Activated T-helper 17 cell treated with anti-CD3 and anti-CD28 coated beads, Interleukin-2, amount 50 U/mL, for 72 hours (primary cell): Measurements from ENCODE around the gene BBS7. TPM values are rescaled to one million over a fixed set of nuclear protein-coding genes. Genes with fewer than 3 reads are reported as not detected.

Experiments used
- total RNA-seq, 2 donors: library from RNA; stranded (reverse); gene quantifications; one replicate each; pipeline ENCODE4 v1.2.3, GENCODE V29; 2022

Gene BBS7
- total RNA-seq, 2 donors from 2014 or later = 12.1 to 17.8 TPM

Other genes with a start within 250 kb of the BBS7 start
- 100 to 1,000 TPM; 106 to 142 TPM for gene ANXA5, start 173.5 kb downstream of the BBS7 start, total RNA-seq
- gene SMIM43, start 105.3 kb downstream of the BBS7 start, total RNA-seq = under 1 TPM in 1 of 2 donors, not detected in 1; 0.15 TPM
- gene EXOSC9, start 69.2 kb downstream of the BBS7 start, total RNA-seq = 10 to 100 TPM; 52.1 to 65.9 TPM
- 10 to 100 TPM; 59.5 to 86.2 TPM for gene CCNA2, start 46.6 kb downstream of the BBS7 start, total RNA-seq
- under 1 TPM; 0.53 to 0.95 TPM for gene TRPC3, start 81.6 kb upstream of the BBS7 start, total RNA-seq